ENCODE measurements around the gene NR6A1. TPM values are rescaled to one million over a fixed set of nuclear protein-coding genes. Genes with fewer than 3 reads are reported as not detected.
A peak's percentile ranks its signal among the peaks of the same experiment; 100 is the strongest.

The NR6A1 gene
- polyA plus RNA-seq, 1 experiment = 0.25 TPM

GRCh38 chr9:124551472-124552272 is 219.4 kb downstream of the NR6A1 start:
- Histone ChIP-seq H3K27me3 (ENCODE audit: control insufficient read depth, insufficient read depth, low read length) (0 out of 2 replicates have a peak, but pooled peaks cover 3% of the 10 kb centered on the region), H3K36me3 (ENCODE audit: control insufficient read depth, insufficient read depth, low read length) (no peaks in the 10 kb centered on the region), H3K4me3 (ENCODE audit: low read depth, low read length) (no peak overlapping the region)
- no peak for DNase-seq (ENCODE audit: low read depth)
- CTCF ChIA-PET = interaction anchor here (0.6 to 4.3 kb wide), 27 partner anchors 9 to 497 kb away, joined by 3 to 42 read pairs (median 4); partner anchors contain the start of gene NR6A1
- TF ChIP-seq CTCF (IDR thresholded peaks at IDR 0.05; ENCODE audit: insufficient read depth, low read depth, low read length) = peak; percentile 86
- POLR2A ChIA-PET = no interaction called here

- ChIA-PET CTCF (interaction anchor here (0.7 to 4.3 kb wide), 4 partner anchors 11 to 161 kb away, joined by 3 to 42 read pairs (median 15); no protein-coding TSS in a partner anchor), POLR2A (no interaction called here)
- Histone ChIP-seq H3K36me3 (ENCODE audit: control insufficient read depth, insufficient read depth, low read length) (no peaks in the 10 kb centered on the region), H3K4me3 (ENCODE audit: low read depth, low read length) (no peak overlapping the region), H3K27me3 (ENCODE audit: control insufficient read depth, insufficient read depth, low read length) (0 out of 2 replicates have a peak, but pooled peaks cover 3% of the 10 kb centered on the region)
- no peak for TF ChIP-seq CTCF (IDR thresholded peaks at IDR 0.05; ENCODE audit: insufficient read depth, low read depth, low read length)
- DNase-seq (ENCODE audit: low read depth) = no peak
Observed at GRCh38 chr9:124550072-124550471, 221.0 kb downstream of the NR6A1 start.

GRCh38 chr9:124549016-124549415 is 222.1 kb downstream of the NR6A1 start:
- ChIA-PET POLR2A (no interaction called here), CTCF (interaction anchor here (1.9 to 2.3 kb wide), 2 partner anchors 12 to 14 kb away, joined by 5 to 9 read pairs; no protein-coding TSS in a partner anchor)
- Histone ChIP-seq H3K4me3 (ENCODE audit: low read depth, low read length) (no peak overlapping the region), H3K27me3 (ENCODE audit: control insufficient read depth, insufficient read depth, low read length) (peaks cover 3% of the 10 kb centered on the region; the same call in 1 of the 2 replicates), H3K36me3 (ENCODE audit: control insufficient read depth, insufficient read depth, low read length) (no peaks in the 10 kb centered on the region)
- TF ChIP-seq CTCF (IDR thresholded peaks at IDR 0.05; ENCODE audit: insufficient read depth, low read depth, low read length) = no peak
- DNase-seq (ENCODE audit: low read depth) = no peak

GRCh38 chr9:124544535-124544934 is 226.6 kb downstream of the NR6A1 start:
- H3K4me3 ChIP-seq (ENCODE audit: low read depth, low read length) = no peak overlapping the region
- TF ChIP-seq CTCF (IDR thresholded peaks at IDR 0.05; ENCODE audit: insufficient read depth, low read depth, low read length) = no peak
- no peak for DNase-seq (ENCODE audit: low read depth)
- peaks cover 8% of the 10 kb centered on the region for H3K27me3 ChIP-seq (ENCODE audit: control insufficient read depth, insufficient read depth, low read length)
- no peaks in the 10 kb centered on the region for H3K36me3 ChIP-seq (ENCODE audit: control insufficient read depth, insufficient read depth, low read length)
- POLR2A ChIA-PET = no interaction called here
- CTCF ChIA-PET = interaction anchor here (1.2 to 3.2 kb wide), 2 partner anchors 8 to 152 kb away, joined by 3 to 16 read pairs; no protein-coding TSS in a partner anchor

- ChIA-PET POLR2A (no interaction called here), CTCF (interaction anchor here (1.5 kb wide), 1 partner anchor 10 kb away, joined by 6 read pairs; no protein-coding TSS in a partner anchor)
- no peak for DNase-seq (ENCODE audit: low read depth)
- no peak overlapping the region for H3K4me3 ChIP-seq (ENCODE audit: low read depth, low read length)
- H3K36me3 ChIP-seq (ENCODE audit: control insufficient read depth, insufficient read depth, low read length) = no peaks in the 10 kb centered on the region
- TF ChIP-seq CTCF (IDR thresholded peaks at IDR 0.05; ENCODE audit: insufficient read depth, low read depth, low read length) = no peak
- H3K27me3 ChIP-seq (ENCODE audit: control insufficient read depth, insufficient read depth, low read length) = peaks cover 6% of the 10 kb centered on the region
Observed at GRCh38 chr9:124541824-124542223, 229.3 kb downstream of the NR6A1 start.

Data from BJ (cell line).